AG08395 (cell line): ENCODE results near the gene C6orf136.

Experiments used
- DNase-seq: peaks from one replicate; pipeline ENCODE4 v3.0.0; 2012; ENCODE audit warnings: mixed read lengths, low spot score

Gene C6orf136

GRCh38 chr6:30615958-30616810 lies 30.7 kb upstream of the C6orf136 start:
- DNase-seq, result no peak

DNA sequence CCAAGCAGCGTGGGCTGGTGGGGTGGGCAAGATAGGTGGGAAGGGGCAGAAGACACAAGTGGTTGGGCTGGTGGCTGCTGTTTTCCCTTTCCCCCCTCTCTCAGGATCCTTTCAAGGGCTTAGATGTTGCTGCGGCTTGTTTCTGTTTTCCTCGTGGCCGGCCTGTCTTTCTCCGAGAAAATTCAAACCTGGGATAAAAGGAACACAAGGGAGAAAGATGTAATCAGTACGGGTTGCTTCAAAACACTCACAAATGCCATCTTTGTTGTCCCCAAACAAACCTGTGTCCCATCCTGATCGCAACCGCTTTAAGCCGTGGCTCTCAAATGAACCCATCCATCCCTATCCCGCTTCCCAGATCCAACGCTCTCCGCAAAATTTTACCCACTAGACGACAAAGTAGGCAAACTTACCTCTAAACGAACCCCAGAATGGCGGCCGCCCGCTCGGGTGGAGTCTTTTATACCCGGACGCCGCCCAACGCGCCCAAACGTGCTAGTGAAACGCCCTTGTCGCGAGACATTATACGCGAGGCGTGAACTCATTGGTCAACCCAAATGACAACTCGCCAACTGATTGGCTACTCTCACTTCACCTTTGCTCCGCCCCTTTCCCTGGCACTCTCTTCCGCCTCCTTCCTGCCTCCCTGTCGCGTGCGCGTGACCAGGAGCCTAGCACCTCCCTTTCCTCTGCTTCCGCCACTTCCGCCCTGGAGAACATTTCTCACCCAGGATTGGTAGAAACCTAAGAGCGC lies 29.9 kb upstream of the C6orf136 start, which contains the start of gene PPP1R10:
PPP1R10 (minus strand) TSS at position 433 of the 754 bp plus-strand sequence. CDS start 7,299 bp downstream, outside the sequence.
- peak; percentile 97 for DNase-seq

DNA sequence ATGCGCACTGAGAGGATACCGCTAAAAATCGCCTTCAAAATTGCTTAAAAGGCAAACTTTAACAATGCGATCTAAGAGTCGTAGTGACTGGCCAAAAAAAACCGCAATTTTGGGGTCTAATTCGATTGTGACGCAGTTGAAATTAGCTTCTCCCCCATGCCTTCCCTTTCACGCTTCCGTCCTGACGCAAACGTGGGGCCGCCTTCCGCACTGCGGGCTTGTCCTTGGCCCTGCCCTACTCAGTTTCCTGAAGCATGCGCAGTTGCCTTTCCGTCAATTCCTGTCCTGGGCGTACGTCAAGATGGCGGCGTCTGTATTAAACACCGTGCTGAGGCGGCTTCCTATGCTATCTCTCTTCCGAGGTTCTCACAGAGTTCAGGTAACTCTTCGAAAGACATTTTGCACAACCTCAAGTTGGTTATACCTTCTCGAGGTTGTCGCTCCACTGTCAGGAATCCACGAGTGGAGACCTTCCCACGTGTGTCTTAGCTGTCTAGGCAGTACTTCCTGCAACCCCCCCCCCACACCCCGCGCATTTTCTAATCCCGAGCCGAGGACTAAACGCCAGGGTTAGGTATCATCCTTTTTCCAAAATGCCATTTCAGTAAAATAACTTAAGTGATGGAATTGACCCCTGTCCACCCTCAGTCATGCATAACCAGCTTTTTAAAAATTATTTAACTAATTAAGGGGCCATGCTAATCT lies 29.2 kb upstream of the C6orf136 start, which contains the start of gene MRPS18B:
MRPS18B (plus strand) TSS at position 276 of the 705 bp plus-strand sequence; CDS start at position 302, 26 bp downstream.
- peak; percentile 96 for DNase-seq

DNA sequence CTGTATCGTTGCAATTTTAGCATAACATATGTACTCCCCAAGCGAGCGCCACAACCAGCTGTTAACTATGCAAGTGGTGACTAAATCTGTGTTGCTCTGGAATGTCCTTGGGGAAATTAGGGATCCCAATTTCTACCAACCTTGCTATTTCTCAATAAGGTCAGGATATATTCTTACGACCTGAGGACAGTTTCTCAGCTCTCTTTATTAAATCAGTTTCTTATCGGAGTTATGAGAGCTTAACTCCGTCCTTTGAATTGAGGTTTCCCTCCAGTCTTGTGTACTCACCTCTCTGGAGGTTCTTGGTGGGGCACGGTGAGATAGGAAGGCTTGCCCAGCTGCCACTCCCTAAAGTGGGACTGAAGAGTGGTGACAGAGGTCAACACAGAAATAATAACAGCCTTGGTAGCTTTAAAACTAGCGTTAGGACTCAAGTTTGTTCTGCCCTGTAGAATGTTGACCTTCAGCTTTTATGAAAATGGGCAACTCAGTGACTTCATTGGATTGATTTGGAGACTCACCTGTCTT lies 28.6 kb upstream of the C6orf136 start:
- no peak for DNase-seq

GRCh38 chr6:30619561-30619960 lies 27.4 kb upstream of the C6orf136 start:
- DNase-seq, result no peak

GRCh38 chr6:30625511-30625910 lies 21.4 kb upstream of the C6orf136 start:
- DNase-seq, result no peak

DNA sequence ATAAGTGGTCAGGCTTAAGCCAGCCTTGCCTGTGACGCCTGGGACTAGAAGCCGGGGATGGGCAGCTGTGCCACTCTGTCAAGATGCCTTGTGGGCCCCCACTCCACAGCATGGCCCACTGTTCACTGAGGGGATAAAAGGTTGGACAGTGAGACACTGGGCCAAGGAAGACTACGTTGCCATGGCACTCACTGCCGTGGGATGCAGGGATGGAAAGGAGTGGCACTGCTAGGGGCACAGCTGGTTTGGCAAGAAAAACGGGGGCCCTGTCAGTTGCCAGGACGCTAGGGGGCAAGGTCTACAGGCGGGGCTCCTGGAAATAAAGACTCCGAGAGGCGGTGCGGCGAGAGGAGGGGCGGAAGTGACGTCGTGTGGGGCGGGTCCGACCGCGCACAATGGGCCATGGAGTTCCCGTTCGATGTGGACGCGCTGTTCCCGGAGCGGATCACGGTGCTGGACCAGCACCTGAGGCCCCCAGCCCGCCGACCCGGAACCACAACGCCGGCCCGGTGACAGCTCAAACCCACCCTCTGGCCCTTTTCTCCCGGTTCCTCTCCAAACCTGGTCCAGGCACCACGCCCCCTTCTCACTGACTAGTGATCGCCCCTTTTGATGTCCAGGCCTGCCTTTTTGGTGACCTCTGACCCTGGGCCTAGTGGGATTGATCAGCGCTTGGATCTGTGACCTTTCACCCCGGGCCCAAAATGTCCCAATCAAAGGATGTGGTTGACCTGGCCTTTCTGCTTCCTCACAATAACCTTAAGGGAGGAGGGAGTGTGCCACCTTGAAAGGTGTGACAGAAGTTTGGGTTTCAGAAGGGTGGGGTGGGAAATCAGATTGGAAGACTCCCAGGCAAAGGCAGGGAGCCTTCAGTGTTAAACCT lies 20.2 kb upstream of the C6orf136 start, which contains the start of gene ATAT1:
ATAT1 (plus strand) TSS at position 391 of the 883 bp plus-strand sequence.
- peak; percentile 93 for DNase-seq

GRCh38 chr6:30635834-30636233 lies 11.1 kb upstream of the C6orf136 start:
- DNase-seq, result no peak

DNA sequence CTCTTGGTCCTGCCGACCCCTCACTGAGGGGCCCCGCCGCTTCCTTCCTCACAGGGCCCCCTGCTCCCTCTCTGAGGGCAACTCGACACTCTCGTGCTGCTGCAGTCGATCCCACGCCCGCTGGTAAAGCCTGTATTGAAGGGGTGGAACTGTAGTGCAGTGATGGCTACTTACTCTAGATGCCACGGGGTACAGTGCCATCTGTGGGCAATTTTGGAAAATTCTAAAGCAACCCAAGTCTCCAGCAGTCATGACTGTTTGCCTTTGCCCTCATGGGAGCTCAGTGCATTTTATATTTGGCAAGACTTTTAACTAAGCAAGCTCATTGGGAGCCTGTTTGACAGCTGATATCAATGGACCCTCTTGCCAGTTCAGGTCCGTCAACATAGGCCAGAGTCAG lies 6.5 kb upstream of the C6orf136 start:
- DNase-seq, result no peak

DNA sequence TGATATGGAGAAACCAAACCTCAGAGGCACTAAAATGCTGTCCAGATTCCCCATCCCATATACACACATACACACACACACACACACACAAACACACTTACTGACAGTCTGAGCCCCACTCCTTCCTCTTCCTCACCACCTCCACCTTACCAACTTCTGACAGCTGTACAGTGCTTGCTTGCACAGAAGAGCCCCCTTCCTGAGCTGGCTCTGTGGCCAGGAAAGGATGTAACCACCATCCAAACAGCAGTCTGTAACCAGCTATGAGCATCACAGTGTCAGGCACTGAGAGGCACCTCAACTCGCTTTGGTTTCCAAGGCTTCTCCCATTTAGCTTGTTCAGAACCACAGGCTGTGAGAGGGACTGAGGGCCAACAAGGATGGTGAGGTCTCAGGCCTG lies 5.9 kb upstream of the C6orf136 start:
- no peak for DNase-seq

GRCh38 chr6:30643656-30644055 lies 3.3 kb upstream of the C6orf136 start:
- DNase-seq, result no peak

DNA sequence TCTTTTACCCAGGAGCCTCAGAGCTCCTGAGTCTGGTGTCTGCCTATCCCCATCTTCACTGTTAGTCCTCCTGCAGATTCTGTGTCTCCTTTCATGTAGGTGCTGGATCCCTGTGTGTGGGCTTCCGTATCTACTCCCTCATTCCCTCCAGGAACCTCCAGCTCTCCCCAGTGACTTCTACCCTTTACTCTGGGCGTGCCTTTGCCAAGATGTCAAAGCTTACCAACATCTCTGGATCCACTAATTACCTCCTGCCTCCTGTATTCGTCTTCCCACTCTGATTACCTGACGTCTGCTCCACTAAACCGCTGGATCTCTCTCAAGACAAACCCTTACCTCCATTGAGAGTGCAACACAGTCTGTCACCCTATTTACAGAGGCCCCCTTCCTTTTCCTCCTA lies 2.2 kb upstream of the C6orf136 start:
- no peak for DNase-seq

- DNase-seq, result no peak
These were observed 944 bp upstream of the C6orf136 start for GRCh38 chr6:30645989-30646388.

- peak; percentile 81 for DNase-seq
These were observed 546 bp downstream of the C6orf136 start for GRCh38 chr6:30647242-30648116.

GRCh38 chr6:30651143-30651542 lies 4.2 kb downstream of the C6orf136 start:
- DNase-seq, result no peak

GRCh38 chr6:30654798-30655742 lies 8.1 kb downstream of the C6orf136 start:
- DNase-seq, result no peak

GRCh38 chr6:30655743-30656094 lies 8.8 kb downstream of the C6orf136 start:
- DNase-seq, result no peak

DNA sequence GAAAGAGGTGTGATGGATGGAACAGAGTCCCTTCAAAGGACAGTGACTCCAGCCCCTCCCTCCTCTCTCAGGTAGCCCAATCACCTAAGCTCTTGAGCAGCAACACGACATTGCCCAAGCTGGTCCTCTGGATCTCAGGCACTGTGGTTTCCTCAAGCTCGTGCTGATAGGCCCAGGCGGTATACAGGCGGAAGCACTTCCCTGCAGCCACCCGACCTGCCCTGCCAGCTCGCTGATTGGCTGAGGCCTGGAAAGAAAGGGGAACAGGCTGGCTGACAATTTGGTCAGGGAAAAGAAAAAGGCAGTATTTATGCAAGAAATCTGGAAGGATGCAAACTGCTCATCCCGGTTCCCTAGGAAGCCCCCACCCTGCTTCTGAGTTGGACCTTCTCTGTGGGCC lies 9.6 kb downstream of the C6orf136 start:
- no peak for DNase-seq

GRCh38 chr6:30657454-30657853 lies 10.5 kb downstream of the C6orf136 start:
- no peak for DNase-seq
